Epithelial cell of esophagus (primary cell): ENCODE measurements around the gene MORN1.

ENCODE experiments used
- DNase-seq: peaks from one replicate; pipeline ENCODE4 v3.0.0; 2010; ENCODE audit warnings: low read depth
- H3K4me3 ChIP-seq: 2 replicates; pipeline ENCODE4 v1.5.1; 2011; ENCODE audit warnings: mild to moderate bottlenecking, low read length, control low read depth
- CTCF ChIP-seq: IDR thresholded peaks from 2 replicates; pipeline ENCODE4 v1.5.1; 2011; ENCODE audit warnings: low read depth, mild to moderate bottlenecking, low read length, control low read depth, inconsistent platforms; ENCODE audit not compliant: insufficient read depth; ENCODE audit errors: missing control alignments

The MORN1 gene

GRCh38 chr1:2372551-2373490, 18.5 kb downstream of the MORN1 start:
- peak; percentile 34 for DNase-seq
- no peak for TF ChIP-seq CTCF
- H3K4me3 ChIP-seq, result no peak overlapping the region

- TF ChIP-seq CTCF, result no peak
- H3K4me3 ChIP-seq, result no peak overlapping the region
- no peak for DNase-seq
Measured at GRCh38 chr1:2368053-2368744, 23.2 kb downstream of the MORN1 start.

GRCh38 chr1:2363847-2364513, 27.4 kb downstream of the MORN1 start:
- no peak overlapping the region for H3K4me3 ChIP-seq
- TF ChIP-seq CTCF, result no peak
- DNase-seq, result no peak

GRCh38 chr1:2360588-2361364, 30.6 kb downstream of the MORN1 start:
- no peak for DNase-seq
- no peak overlapping the region for H3K4me3 ChIP-seq
- no peak for TF ChIP-seq CTCF

- no peak overlapping the region for H3K4me3 ChIP-seq
- no peak for TF ChIP-seq CTCF
- DNase-seq, result no peak
Measured at GRCh38 chr1:2358651-2359640, 32.4 kb downstream of the MORN1 start.
